ENCODE data around the gene SPZ1.

SPZ1 gene

DNA sequence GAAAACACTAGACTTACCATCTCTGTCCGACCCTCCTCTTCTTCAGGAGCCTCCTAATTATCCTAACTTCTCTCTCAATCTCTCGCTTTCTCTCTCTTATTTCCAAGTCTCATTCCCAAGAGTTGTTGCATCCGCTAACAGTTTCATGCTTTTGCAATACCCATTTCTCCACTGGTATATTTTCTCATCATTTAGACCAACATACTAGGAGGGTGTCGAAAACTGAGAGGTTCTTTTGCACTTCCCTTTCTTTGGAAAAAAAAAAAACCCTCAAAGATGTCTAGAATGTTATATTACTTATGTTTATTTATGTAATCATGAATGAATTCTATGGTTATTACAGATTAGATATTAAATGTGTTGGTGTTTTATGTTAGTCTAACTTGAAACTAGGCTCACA lies 35.9 kb downstream of the SPZ1 start:
- Mint-ChIP-seq H3K27ac (no peak overlapping the region), H3K4me3 (no peak overlapping the region), H3K4me1 (no peaks in the 10 kb centered on the region), H3K27me3 (ENCODE audit: low read depth, poor library complexity) (peaks cover 5% of the 10 kb centered on the region), H3K9me3 (peaks cover 8% of the 10 kb centered on the region), H3K36me3 (ENCODE audit: low read depth) (no peaks in the 10 kb centered on the region)
- no peak for DNase-seq
- TF ChIP-seq, protein P1, sequence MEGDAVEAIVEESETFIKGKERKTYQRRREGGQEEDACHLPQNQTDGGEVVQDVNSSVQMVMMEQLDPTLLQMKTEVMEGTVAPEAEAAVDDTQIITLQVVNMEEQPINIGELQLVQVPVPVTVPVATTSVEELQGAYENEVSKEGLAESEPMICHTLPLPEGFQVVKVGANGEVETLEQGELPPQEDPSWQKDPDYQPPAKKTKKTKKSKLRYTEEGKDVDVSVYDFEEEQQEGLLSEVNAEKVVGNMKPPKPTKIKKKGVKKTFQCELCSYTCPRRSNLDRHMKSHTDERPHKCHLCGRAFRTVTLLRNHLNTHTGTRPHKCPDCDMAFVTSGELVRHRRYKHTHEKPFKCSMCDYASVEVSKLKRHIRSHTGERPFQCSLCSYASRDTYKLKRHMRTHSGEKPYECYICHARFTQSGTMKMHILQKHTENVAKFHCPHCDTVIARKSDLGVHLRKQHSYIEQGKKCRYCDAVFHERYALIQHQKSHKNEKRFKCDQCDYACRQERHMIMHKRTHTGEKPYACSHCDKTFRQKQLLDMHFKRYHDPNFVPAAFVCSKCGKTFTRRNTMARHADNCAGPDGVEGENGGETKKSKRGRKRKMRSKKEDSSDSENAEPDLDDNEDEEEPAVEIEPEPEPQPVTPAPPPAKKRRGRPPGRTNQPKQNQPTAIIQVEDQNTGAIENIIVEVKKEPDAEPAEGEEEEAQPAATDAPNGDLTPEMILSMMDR (IDR thresholded peaks at IDR 0.05), result no peak

DNA sequence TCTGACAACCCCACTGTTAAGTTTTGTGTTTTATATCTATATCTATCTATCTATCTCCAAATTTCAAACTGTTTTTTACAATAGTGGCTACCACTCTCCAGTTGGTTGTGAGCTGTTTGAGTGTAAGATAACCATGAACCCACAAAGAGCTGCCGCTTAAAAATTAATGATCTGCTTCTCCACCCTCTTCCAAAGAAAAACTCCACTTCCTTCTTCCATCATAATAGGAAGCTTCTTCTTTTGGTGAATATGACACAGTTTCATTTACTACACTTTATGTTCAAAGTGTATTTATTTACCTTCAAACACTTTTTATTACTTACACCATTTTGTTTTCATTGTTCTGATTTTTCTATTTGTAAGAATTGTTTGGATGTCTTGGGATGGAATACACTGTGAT lies 37.9 kb downstream of the SPZ1 start:
- Mint-ChIP-seq H3K27me3 (ENCODE audit: low read depth, poor library complexity) (peaks cover 5% of the 10 kb centered on the region), H3K4me1 (no peaks in the 10 kb centered on the region), H3K9me3 (peaks cover 3% of the 10 kb centered on the region), H3K36me3 (ENCODE audit: low read depth) (no peaks in the 10 kb centered on the region), H3K4me3 (no peak overlapping the region), H3K27ac (no peak overlapping the region)
- TF ChIP-seq, protein P1 (IDR thresholded peaks at IDR 0.05), result no peak
- no peak for DNase-seq

DNA sequence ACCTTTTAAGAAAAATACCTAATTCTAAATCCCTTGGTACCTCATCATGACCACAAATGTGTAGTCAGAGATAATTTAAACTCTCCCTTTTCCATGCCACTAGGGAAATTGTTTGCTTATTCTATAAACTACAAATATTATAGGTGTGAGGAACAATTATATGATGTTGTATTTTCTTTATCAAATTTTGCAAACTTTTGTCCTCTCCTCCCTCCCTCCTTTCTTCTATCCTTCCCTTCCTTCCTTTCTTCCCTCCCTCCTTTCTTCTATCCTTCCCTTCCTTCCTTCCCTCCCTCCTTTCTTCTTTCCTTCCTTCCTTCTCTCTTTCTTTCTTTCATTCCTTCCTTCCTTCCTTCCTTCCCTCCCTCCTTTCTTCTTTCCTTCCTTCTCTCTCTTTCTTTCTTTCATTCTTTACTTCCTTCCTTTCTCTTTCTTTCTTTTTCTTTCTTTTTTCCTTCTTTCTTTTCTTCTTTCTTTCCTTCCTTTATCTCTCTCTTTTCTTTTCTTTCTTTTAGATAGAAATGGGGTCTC lies 41.2 kb downstream of the SPZ1 start:
- Mint-ChIP-seq H3K27ac (no peak overlapping the region), H3K9me3 (peaks cover 4% of the 10 kb centered on the region), H3K4me1 (no peaks in the 10 kb centered on the region), H3K36me3 (ENCODE audit: low read depth) (no peaks in the 10 kb centered on the region), H3K27me3 (ENCODE audit: low read depth, poor library complexity) (peaks cover 5% of the 10 kb centered on the region), H3K4me3 (no peak overlapping the region)
- DNase-seq, result no peak
- TF ChIP-seq, protein P1 (IDR thresholded peaks at IDR 0.05), result no peak

DNA sequence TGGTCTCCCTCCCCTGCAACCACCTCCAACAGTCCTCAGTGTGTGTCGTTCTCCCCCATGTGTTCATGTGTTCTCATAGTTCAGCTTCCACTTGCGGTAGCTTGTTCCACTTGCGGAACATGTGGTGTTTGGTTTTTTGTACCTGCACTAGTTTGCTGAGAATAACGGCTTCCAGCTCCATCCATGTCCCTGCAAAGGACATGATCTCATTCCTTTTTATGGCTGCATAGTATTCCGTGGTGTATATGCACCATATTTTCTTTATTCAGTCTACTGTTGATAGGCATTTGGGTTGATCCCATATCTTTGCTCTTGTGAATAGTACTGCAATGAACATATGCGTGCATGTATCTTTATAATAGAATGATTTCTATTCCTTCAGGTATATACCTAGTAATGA lies 45.1 kb downstream of the SPZ1 start:
- TF ChIP-seq, protein P1 (IDR thresholded peaks at IDR 0.05), result no peak
- Mint-ChIP-seq H3K27ac (no peak overlapping the region), H3K4me3 (no peak overlapping the region), H3K4me1 (peaks cover 6% of the 10 kb centered on the region), H3K9me3 (peaks cover 4% of the 10 kb centered on the region), H3K36me3 (ENCODE audit: low read depth) (no peaks in the 10 kb centered on the region), H3K27me3 (ENCODE audit: low read depth, poor library complexity) (no peaks in the 10 kb centered on the region)
- DNase-seq, result no peak

DNA sequence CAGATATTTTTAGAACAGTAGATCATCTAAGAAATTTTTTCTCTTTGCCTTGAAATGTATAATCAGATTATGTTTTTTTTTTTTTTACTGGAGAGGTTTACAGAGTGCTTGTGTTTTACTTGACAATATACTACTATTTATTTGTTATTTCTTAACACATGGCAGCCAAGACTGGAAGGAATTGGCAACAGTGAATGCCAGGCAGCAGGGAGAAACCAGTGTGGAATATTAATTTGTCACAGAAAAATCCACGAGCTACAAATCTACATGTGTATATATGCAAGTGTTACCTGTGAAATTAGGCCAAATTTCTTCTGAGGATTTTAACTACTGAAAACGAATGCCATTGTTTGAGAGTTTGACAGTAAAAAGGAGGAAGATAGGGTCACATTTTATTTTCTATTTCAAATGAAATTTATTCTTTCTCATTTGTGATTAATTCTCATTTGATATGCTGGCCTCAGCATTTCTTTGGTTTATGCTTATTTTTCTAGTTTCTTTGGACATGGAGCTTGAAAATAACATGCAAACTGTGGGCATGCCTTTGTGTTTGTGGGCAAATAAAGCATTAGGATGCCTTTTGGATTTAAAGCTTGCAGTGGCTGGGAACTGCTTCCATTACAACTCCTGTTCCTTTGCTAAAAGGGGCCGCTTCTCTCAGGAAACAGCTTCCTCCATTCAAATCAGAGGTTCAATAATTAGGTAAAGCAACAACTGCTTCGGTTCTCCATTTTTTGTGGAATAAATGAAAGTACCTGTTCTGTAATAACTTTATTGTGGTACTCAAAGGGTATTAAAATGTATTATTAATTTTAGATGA lies 49.1 kb downstream of the SPZ1 start:
- peaks cover 20% of the 10 kb centered on the region for H3K9me3 Mint-ChIP-seq
- H3K4me3 Mint-ChIP-seq, result no peak overlapping the region
- H3K4me1 Mint-ChIP-seq, result peaks cover 15% of the 10 kb centered on the region
- TF ChIP-seq, protein P1 (IDR thresholded peaks at IDR 0.05), result no peak
- peaks cover 9% of the 10 kb centered on the region for H3K27me3 Mint-ChIP-seq (ENCODE audit: low read depth, poor library complexity)
- H3K27ac Mint-ChIP-seq, result no peak overlapping the region
- DNase-seq, result no peak
- H3K36me3 Mint-ChIP-seq (ENCODE audit: low read depth), result peaks cover 11% of the 10 kb centered on the region

DNA sequence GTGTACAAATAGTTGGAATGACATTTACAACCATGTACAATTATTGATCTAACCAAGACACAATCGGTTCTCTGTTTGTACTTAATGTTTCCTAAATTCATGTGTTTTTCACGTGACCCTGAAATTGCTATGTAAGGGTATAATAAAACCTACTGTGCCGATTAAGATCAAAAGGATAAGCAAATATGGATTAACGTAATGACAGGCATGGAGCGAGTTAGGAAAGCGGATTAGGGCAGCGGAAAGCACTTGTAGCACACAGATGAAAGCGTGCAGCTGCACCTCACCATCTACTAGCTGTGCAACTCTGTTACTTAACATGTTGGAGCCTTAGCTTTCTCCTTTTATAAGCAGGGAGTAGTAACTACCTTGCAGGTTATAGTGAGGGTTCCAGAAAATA lies 49.7 kb downstream of the SPZ1 start:
- peaks cover 9% of the 10 kb centered on the region for H3K27me3 Mint-ChIP-seq (ENCODE audit: low read depth, poor library complexity)
- TF ChIP-seq, protein P1 (IDR thresholded peaks at IDR 0.05), result no peak
- H3K4me1 Mint-ChIP-seq, result peaks cover 15% of the 10 kb centered on the region
- DNase-seq, result no peak
- no peak overlapping the region for H3K4me3 Mint-ChIP-seq
- H3K9me3 Mint-ChIP-seq, result peaks cover 20% of the 10 kb centered on the region
- H3K36me3 Mint-ChIP-seq (ENCODE audit: low read depth), result peaks cover 11% of the 10 kb centered on the region
- no peak overlapping the region for H3K27ac Mint-ChIP-seq
